ENCODE data around the gene CTAG1B. TPM values are rescaled to one million over a fixed set of nuclear protein-coding genes. Genes with fewer than 3 reads are reported as not detected.
"Not testable (repeated sequence)": the region's sequence is repeated elsewhere in the genome, so short reads cannot be mapped to it uniquely, and the experiment has no call there.

Gene CTAG1B
- total RNA-seq, 1 donor = not detected

DNA sequence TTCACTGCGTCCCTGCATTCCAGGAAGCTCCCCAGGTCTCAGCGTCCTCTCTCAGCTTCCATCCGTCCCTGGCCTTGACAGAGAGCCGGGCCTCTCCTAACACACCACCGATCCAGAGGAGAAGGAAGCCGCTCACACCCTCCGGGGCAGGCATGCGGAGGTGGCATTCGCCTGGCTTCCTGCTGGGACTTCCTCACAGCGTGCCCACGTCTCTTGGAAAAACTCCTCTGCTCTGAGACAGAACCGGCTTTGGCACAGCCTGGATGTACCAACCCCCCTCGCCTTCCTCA is 31.1 kb upstream of the CTAG1B start:
- H3K4me3 ChIP-seq (ENCODE audit: low read depth, low read length) = no peak overlapping the region
- DNase-seq (ENCODE audit: low read depth) = no peak
- TF ChIP-seq, protein P1, sequence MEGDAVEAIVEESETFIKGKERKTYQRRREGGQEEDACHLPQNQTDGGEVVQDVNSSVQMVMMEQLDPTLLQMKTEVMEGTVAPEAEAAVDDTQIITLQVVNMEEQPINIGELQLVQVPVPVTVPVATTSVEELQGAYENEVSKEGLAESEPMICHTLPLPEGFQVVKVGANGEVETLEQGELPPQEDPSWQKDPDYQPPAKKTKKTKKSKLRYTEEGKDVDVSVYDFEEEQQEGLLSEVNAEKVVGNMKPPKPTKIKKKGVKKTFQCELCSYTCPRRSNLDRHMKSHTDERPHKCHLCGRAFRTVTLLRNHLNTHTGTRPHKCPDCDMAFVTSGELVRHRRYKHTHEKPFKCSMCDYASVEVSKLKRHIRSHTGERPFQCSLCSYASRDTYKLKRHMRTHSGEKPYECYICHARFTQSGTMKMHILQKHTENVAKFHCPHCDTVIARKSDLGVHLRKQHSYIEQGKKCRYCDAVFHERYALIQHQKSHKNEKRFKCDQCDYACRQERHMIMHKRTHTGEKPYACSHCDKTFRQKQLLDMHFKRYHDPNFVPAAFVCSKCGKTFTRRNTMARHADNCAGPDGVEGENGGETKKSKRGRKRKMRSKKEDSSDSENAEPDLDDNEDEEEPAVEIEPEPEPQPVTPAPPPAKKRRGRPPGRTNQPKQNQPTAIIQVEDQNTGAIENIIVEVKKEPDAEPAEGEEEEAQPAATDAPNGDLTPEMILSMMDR (IDR thresholded peaks at IDR 0.05; ENCODE audit: insufficient read depth, low read depth, low read length) = no peak

GRCh38 chrX:154649503-154650220 is 30.6 kb upstream of the CTAG1B start:
- no peak for DNase-seq (ENCODE audit: low read depth)
- H3K4me3 ChIP-seq (ENCODE audit: low read depth, low read length) = no peak overlapping the region
- TF ChIP-seq, protein P1 (IDR thresholded peaks at IDR 0.05; ENCODE audit: insufficient read depth, low read depth, low read length) = no peak

GRCh38 chrX:154648931-154649330 is 29.8 kb upstream of the CTAG1B start:
- no peak overlapping the region for H3K4me3 ChIP-seq (ENCODE audit: low read depth, low read length)
- TF ChIP-seq, protein P1 (IDR thresholded peaks at IDR 0.05; ENCODE audit: insufficient read depth, low read depth, low read length) = no peak
- no peak for DNase-seq (ENCODE audit: low read depth)

DNA sequence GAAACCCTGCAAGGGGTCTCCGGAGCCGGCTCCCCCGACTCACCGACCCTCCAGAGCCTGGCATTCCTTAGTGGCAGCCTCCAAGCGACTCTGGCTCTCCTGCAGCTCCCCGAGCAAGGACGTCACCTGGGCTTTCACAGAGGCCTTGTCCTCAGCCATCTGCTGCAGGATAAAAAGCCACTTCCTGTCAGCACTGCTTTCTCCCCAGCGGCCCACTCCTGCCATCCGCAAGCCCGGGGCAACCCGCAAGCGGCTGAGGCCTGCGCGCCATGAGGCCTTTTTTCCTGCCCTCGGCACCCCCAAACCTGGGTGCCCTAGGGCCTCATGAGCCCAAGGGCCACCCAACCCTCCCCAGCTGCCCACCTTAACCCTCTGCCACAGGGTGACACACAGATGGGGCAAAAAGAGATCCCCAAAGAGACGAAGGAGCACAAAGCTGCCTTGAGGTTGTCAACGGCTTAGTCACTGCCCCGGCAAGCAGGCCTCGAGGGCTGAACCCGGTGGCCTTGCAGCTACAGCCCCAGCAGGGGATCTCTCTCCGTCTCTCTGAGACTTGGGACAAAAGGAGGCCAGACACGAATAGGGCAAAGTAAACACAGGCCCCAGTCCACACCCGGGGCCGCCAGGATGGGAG is 26.8 kb upstream of the CTAG1B start:
- H3K4me3 ChIP-seq (ENCODE audit: low read depth, low read length); DNase-seq (ENCODE audit: low read depth): not testable (repeated sequence)

DNA sequence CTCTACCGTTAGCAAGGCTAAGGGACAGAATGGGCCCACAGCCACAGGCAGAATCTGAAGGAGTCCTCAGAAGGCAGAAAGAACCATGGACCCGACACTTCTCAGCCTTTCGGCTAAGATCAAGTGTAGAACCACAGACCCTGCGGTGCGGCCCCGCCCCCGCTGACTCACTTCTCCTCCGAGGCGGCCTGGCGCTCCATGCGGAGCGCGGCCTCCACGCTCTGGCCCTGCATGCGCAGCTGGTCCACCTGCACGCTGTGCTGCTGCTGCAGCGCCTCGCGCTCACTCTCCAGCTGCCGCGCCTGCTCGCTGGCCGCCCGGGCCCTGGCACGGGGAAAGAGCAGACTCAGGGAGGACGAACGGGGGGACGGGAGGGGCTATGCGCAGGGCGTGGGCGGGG is 24.6 kb upstream of the CTAG1B start:
- not testable (repeated sequence) for H3K4me3 ChIP-seq (ENCODE audit: low read depth, low read length); DNase-seq (ENCODE audit: low read depth)

GRCh38 chrX:154641740-154642139 is 22.7 kb upstream of the CTAG1B start:
- not testable (repeated sequence) for H3K4me3 ChIP-seq (ENCODE audit: low read depth, low read length); DNase-seq (ENCODE audit: low read depth)

DNA sequence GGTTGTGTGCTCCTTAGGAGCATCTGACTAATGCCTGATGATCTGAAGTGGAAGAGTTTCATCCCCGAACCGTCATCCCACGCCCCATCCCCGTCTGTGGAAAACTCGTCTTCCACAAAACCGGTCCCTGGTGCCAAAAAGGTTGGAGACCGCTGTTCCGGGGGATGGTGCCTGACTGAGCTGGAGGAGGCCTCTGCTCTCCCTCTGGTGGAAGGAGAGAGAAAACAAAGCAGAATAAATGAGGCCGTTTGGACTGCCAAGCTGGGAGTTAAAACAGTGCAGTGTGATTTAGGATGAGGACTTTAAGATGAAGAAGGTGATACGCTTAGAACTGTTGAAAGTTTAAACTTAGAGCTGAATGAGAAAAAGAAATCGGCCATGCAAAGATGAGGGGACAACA is 14.6 kb upstream of the CTAG1B start:
- not testable (repeated sequence) for DNase-seq (ENCODE audit: low read depth); H3K4me3 ChIP-seq (ENCODE audit: low read depth, low read length)

DNA sequence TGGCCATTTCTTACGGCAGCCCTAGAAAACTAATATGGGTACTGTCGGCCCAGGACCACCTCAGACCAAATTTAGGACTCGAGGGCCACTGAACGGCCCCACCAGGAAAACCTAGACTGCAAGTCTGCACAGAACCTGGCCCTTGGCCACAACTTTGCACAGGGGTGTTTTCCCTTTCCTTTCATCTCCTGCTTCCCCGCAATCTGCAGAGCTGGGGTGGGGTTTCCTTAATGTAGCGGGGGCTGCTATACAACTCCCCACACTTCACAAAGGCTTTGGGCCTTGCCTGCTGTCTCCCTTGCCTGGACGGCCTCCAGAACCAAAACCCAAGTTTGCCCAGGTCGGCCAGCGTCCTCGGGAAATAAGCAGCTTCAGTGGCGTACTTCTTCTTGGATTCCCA is 11.9 kb upstream of the CTAG1B start:
- not testable (repeated sequence) for H3K4me3 ChIP-seq (ENCODE audit: low read depth, low read length); DNase-seq (ENCODE audit: low read depth)

- not testable (repeated sequence) for H3K4me3 ChIP-seq (ENCODE audit: low read depth, low read length); DNase-seq (ENCODE audit: low read depth)
Observed at GRCh38 chrX:154628960-154629359, 9.9 kb upstream of the CTAG1B start.

- not testable (repeated sequence) for DNase-seq (ENCODE audit: low read depth); H3K4me3 ChIP-seq (ENCODE audit: low read depth, low read length)
Observed at GRCh38 chrX:154620767-154621414, 1.8 kb upstream of the CTAG1B start.

- H3K4me3 ChIP-seq (ENCODE audit: low read depth, low read length); DNase-seq (ENCODE audit: low read depth): not testable (repeated sequence)
Observed at GRCh38 chrX:154613586-154613985, 5.5 kb downstream of the CTAG1B start.

GRCh38 chrX:154611146-154611545 is 7.9 kb downstream of the CTAG1B start:
- not testable (repeated sequence) for DNase-seq (ENCODE audit: low read depth); H3K4me3 ChIP-seq (ENCODE audit: low read depth, low read length)

DNA sequence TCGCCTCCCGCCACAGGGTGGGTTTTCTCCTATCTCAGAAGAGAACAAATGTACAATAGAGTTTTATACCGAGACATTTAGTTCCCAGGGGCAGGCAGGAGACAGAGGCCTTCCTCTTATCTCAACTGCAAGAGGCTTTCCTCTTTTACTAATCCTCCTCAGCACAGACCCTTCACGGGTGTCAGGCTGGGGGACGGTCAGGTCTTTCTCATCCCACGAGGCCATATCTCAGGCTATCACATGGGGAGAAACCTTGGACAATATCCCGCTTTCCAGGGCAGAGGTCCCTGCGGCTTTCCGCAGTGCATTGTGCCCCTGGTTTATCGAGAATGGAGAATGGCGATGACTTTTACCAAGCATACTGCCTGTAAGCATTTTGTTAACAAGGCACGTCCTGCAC is 10.3 kb downstream of the CTAG1B start:
- DNase-seq (ENCODE audit: low read depth); H3K4me3 ChIP-seq (ENCODE audit: low read depth, low read length): not testable (repeated sequence)

DNA sequence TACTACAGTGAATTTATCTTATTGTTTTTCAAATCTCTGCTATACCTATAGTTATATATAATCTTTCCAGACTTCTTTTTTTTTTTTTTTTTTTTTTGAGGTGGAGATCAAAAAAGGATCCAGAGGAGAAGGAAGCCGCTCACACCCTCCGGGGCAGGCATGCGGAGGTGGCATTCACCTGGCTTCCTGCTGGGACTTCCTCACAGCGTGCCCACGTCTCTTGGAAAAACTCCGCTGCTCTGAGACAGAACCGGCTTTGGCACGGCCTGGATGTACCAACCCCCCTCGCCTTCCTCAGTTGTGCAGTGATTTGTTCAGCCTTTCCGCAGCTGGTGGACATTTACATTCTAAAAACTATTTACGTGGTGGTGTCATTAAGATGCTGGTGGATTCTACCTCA is 11.1 kb downstream of the CTAG1B start:
- DNase-seq (ENCODE audit: low read depth); H3K4me3 ChIP-seq (ENCODE audit: low read depth, low read length): not testable (repeated sequence)

Data from fibroblast of villous mesenchyme (primary cell).